Stimulated activated CD4-positive, alpha-beta T cell treated with anti-CD3 and anti-CD28 coated beads, Interleukin-4, amount 100 ng/mL, for 1 hour (primary cell): ENCODE data around the gene LRAT.
"Not testable (repeated sequence)": the region's sequence is repeated elsewhere in the genome, so short reads cannot be mapped to it uniquely, and the experiment has no call there.

Source experiments
- DNase-seq: peaks from one replicate; pipeline ENCODE4 v3.0.0-alpha.2; 2020

The LRAT gene

GRCh38 chr4:154743683-154744340, at the start of gene LRAT:
TSS of gene LRAT (plus strand) at chr4:154744000. CDS start at chr4:154744327, 327 bp downstream.
- DNase-seq, result peak; percentile 45

GRCh38 chr4:154707877-154708276, 35.9 kb upstream of the LRAT start:
- DNase-seq, result no peak

DNA sequence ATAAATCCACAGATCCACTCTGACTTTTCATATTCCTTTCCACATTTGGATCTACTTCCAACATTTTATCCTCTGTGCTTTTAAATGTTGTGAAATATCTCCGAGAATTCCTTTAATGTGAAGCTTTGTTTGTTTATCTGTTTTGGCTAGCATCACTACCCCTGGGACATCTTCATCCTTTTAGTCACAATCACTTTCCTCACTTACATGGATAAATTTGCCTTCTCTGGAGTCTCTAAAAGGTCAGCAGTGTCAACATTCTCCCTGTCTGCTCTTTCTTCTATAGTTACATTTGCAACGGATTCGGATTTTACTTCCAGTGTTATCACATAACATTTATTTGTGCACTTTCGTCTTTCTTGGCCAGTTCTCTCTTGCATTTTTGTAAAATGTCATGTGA, 34.2 kb upstream of the LRAT start:
- no peak for DNase-seq

DNA sequence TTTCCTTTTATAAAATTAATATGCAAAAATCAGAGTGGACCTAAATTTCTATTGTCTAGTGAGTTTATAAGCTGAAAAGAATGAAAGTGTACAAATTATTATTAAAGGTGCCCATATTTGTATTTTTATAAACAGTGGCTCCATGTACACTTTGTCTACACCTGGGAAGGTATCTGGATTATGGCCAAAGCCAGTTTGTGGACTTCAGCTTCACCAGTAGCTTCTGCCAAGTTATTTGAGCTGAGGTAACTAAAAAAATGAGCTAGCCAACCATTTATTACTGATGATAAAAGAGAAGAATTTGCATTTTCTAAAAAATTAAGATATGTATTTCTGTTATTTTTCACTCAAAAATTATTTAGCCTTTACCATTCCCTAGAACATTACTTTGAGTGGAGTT, 32.3 kb upstream of the LRAT start:
- DNase-seq, result no peak

DNA sequence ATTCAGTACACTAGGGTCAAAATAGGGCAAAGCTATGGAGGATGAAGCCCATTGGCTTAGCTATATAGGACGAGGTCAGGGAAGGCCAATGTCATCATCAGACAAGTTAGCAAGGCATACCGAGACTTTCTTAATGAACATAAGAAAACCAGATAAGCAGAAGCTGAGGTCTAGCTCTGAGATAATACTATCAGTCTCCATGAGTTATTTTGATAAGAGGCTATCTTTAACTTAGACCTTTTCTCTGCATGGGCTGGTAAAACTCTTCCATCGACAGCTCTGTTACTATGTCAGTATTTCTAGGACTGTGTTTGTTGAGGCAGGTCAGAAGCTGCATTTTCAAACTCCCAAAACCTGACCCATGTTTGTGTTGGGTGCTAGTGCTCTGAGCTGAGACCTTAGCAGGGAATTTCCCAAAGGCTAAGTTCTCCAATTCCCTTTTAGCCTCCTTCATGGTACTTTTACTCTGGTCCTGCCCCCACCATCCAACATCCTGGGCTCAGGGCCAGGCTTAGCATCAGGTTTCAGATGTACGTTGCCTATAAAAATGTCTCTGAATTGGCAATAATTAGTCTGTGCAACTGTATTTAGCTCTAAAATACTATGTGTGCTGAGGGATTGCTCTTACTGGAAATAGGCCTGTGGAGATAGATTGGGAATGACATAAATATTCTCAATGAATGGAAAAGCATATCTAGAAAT, 29.3 kb upstream of the LRAT start:
- no peak for DNase-seq

DNA sequence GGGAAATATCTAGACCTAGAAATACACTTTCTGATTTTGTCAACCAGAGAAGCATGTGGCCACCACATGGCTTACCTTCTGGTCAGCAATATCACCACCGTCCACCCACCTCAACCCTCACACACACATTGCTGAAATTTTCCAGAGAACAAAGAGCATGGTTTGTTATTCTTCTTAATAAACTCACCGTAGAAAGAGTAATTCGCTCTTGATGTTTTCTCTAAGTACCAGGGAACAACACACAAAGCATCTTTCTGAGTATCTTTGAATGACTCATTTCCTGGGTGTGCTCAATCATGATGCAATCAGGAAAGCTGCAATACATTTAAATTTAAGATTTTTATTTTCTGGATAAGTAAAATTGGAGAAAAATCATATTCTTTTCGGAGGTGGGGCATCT, 24.7 kb upstream of the LRAT start:
- no peak for DNase-seq

GRCh38 chr4:154720123-154720522, 23.7 kb upstream of the LRAT start:
- DNase-seq, result no peak

- DNase-seq, result no peak
Observed at GRCh38 chr4:154720618-154721267, 23.1 kb upstream of the LRAT start.

DNA sequence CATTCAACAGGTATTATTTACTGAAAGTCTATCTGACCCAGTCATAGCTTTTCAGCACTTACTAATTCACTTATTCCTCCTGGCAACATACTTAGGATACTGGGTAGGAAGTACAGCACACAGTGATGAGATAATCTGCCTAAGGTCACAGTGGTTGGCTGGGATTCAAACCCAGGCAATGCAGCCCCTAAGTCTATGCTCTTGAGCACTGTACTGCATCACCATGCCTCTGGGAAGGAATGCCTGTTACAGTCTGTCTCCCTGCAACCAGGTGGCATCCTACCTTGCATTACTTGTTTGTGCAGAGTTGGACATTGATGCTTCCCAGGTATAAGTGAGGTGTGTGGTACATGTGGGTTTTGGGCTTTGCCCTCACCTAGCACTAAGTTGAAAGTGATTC, 21.5 kb upstream of the LRAT start:
- no peak for DNase-seq

DNA sequence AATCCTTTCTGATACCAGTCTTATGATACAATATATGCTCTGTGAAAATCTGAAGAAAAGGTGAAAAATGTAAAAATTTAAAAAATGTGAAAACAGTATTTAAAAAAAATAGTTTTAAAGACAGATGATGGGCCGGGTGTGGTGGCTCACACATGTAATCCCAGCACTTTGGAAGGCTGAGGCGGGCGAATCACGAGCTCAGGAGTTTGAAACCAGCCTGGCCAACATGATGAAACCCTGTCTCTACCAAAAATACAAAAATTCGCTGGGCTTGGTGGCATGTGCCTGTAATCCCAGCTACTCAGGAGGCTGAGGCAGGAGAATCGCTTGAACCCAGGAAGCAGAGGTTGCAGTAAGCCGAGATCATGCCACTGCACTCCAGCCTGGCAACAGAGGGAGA, 20.2 kb upstream of the LRAT start:
- DNase-seq, result not testable (repeated sequence)

DNA sequence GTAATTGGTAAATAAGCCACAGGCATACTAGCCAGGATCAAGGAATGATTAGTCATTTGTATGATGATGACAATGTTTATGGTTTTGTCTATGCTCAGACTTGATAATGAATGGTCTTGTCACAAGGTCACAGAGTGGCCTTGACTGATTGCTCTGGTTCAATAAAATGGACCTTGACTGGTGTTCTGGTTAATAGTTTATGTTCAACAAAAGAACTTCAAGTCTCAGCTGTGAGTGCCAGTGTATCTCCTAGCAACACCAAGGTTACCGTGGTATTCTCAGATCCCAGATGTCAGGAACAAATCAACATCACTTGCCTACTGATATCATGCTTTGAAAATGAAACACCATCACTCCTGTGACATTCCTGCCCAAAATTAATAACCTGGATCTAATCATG, 16.3 kb upstream of the LRAT start:
- DNase-seq, result no peak

DNA sequence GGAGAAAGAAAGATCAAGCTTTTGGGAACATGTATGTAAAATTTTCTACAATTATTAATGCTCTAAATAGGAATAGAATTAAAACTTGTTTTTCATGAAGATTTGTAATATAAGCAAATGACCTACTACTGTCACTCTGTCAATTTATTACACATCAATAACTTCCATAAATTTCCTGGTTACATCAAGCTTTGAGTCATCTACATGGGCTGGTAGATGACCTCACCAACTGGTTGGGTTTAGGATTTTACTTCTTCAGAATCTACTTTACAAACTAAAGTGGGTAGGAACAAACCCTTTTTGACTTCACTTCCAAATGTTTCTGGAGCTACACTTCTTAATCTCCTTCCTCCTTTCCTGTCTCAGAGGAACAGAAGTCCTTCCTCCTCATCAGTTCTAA, 12.0 kb upstream of the LRAT start:
- DNase-seq, result no peak

DNA sequence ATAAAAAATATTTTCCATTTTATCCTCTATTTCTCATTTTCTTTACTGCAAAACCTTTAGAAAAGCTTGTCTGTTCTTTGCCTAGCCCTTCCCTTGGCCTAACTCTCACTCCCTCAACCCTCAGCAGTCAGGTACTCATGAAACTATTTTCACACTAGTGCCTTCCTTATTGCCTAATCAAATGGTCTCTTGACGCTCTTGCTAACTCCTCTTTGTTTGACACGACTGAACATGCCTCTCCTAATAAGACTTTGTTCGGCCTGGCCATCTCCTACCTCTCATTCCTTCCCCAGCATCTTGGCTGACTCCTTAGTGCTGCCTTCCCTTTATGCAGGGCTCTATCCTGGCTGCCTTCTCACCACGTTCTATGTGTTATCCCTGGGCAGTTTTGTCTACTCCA, 11.1 kb upstream of the LRAT start:
- no peak for DNase-seq

- DNase-seq, result no peak
Observed at GRCh38 chr4:154736770-154737169, 7.0 kb upstream of the LRAT start.

GRCh38 chr4:154738426-154738825, 5.4 kb upstream of the LRAT start:
- no peak for DNase-seq

- DNase-seq, result no peak
Observed at GRCh38 chr4:154739111-154739510, 4.7 kb upstream of the LRAT start.

DNA sequence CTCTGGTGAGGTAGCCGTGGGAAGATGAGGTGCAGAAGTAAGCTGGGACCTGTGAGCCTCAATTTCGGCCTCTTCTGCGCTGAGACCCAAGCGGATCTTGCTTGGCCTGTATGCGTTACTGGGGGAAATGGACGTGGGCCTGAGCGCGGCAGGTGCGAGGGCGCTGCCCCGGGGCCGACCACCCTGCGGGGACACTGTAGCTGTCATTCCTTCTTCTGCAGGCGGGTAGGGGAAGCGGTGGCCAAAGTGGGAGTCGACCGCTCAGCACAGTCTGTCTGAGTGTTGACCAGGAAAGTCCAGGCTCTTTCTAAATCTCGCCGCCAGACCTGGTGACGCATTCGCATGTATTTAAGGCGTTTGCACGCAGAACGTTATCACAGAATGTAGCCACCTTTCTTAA, 3.3 kb upstream of the LRAT start:
- DNase-seq, result no peak

DNA sequence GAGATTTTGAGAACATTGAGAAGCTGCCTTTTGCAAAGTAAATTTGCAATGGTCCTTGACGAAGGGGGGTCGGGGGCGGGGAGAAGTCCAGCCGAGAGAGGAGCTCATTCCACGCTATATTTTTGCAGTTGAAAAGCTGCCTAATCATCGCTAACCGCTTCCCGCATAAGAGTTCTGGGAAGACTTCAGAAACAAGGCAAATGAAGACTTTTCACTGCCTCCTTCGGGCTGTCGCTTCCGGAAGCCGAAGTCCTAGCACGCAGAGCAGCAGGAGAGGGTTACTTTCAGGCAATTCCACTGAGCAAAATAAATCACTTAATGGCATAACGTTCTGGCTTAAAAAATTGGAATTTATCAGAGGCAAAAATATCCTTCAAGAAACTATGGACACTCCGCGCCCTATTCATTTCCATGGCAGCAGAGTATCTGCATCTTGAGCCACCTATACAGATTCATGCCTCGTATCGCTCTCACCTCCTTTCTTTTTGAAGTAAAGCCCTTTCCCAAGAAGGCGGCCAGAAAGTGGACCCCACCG, 2.6 kb upstream of the LRAT start:
- no peak for DNase-seq

DNA sequence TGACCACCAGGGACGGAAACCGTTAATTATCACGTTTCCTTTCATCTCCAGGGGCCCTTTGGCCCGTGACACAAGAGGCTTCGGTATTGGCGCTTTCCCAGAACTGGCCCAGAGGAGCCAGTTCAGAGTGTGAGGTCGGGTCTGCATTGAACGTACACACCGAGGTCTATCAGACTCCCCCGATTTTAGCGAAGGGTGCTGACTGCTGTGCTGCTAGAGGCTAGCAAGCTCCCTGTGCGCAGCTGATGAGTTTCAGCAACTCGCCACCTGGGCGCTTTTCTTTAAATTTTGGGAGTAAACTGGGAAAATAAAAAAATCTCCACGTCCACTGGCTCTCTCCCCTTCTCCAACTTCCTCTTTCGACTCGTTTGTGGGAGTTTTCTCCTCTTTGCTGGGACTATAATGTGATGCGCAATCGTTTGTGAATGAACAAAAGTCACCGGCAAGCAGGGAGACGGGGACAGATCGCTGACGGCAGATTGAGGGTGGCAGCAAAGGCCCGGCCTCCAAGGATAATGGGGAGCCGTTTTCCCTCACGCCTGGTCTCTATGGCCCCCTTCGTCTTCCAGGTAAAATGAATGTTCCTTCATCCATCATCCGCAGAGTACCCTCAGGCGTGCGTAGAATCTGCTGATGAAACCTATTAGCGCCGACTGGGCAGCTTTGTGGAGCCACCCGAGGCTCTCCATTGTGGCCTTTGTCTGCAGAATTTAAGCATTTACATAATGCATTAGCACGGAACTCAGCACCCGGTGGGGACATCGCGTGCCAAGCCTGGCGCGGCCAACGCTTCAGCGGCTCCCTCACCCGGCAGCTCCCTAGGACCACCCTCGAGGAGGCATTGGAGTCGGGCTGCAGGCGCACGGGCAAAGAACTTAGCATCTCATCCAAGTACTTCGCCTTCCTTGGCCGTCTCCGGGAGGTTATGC, 1.6 kb upstream of the LRAT start:
- DNase-seq, result no peak

- DNase-seq, result no peak
Observed at GRCh38 chr4:154744341-154744926, 634 bp downstream of the LRAT start.

DNA sequence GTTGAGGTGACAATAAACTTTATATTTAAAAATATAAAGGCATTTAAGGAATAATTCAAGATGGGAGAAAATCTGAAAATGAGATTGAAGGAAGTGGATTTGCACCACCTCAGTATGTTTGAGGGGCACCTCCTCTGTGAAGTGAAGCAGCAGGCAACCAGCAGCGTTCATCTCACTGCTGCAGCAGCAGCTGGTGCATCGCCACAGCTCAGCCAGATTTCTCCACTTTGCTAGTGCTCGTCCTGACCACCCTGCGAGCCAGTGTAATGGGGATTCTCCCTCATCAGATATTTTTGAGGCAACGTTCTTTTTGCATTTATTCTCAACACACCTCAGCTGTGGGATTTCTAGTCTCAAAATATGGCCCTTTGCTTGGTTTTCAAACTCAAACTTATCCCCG, 13.9 kb downstream of the LRAT start:
- no peak for DNase-seq

DNA sequence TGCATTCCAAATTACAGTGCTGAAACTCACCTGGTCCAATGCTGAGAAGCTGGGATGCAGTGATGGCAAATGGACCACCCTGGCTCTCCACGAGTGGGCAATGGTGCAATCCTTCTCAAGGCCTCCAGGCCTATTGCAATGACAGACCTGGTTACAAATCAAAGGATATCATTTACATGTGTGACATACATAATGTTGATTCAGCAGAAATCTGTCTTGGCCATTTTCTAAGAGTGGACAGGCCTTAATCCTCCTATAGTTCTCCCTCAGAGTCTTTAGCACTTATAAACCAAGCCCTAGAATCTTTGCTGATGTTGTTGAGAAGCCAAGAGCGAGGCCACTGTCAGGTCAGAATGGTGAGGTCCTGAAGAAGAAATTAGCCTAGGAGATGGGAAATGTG, 17.1 kb downstream of the LRAT start:
- DNase-seq, result no peak

- DNase-seq, result no peak
Observed at GRCh38 chr4:154778264-154778663, 34.5 kb downstream of the LRAT start.
